HG02610 (cell line): ENCODE data around the gene GOLGA8B.
"Not testable (repeated sequence)": the region's sequence is repeated elsewhere in the genome, so short reads cannot be mapped to it uniquely, and the experiment has no call there.

Experiments used
- ATAC-seq: cut with Tn5 transposase; IDR thresholded peaks from one replicate; pipeline ENCODE4 v1.9.1; 2021; ENCODE audit warnings: mild to moderate bottlenecking, moderate library complexity; ENCODE audit not compliant: unreplicated experiment

Gene GOLGA8B

GRCh38 chr15:34598799-34599585 lies 15.5 kb upstream of the GOLGA8B start:
- ATAC-seq = no peak

GRCh38 chr15:34597316-34597715 lies 13.9 kb upstream of the GOLGA8B start:
- ATAC-seq = no peak

DNA sequence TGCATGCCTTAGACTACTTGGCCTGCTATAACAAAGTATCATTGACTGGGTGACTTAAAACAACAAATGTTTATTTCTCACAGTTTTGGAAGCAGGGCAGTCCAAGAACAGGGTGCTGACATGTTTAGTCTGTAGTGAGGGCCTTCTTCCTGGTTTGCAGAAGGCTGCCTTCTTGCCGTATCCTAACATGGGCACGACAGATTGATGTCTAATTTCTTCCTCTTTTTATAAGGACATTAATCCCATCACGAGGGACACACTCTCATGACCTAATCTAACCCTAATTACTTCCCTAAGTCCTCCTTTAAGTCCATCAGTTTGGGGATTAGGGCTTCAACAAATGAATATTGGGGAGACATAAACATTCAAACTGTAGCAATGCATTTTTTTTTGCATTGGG lies 10.9 kb upstream of the GOLGA8B start:
- ATAC-seq = no peak

DNA sequence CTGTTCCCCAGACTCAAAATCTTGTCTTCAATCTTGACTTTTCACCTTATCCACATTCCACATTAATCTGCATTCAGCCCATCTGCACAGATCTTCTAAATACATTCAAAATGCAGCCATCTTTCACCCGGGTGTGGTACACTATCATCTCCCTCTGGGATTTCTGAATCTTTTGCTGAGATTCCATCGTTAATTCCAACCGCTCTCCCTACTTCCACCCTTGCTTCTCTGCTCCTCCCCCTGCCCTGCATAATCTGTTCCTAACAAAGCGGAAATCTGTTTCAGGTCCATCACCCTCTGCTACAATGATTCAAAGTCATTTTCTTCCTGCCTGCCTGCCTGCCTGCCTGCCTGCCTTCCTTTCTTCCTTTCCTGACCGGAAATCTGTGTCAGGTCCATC lies 7.9 kb upstream of the GOLGA8B start:
- ATAC-seq = no peak

DNA sequence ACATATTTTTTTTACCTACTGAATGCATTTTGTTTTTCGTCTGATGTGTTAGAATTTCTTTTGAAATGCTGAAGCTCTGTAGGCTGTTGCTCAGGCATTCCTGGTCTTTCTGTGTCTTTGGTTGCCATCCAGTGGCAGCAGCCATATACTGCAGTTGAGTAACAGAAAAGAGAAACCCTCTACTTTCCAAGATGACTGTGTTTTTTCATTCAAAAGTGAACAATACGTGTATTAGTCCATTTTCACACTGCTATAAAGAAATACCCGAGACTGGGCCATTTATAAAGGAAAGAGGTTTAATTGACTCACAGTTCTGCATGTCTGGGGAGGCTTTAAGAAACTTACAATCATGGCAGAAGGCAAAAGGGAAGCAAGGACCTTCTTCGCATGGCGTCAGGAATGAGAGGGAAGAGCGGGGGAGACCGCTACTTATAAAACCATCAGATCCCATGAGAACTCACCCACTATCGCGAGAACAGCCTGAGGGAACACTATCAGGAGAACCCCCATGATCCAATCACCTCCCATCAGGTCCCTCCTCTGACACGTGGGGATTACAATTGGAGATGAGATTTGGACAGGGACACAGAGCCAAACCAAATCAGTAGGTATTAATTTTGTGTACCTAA lies 4.7 kb upstream of the GOLGA8B start:
- peak; percentile 49 for ATAC-seq

- ATAC-seq = not testable (repeated sequence)
These were observed 2.5 kb upstream of the GOLGA8B start for GRCh38 chr15:34585966-34586365.

- no peak for ATAC-seq
These were observed 1.5 kb upstream of the GOLGA8B start for GRCh38 chr15:34584996-34585395.

- ATAC-seq = no peak
These were observed 848 bp upstream of the GOLGA8B start for GRCh38 chr15:34584330-34584668.

- peak; percentile 62 for ATAC-seq
These were observed 735 bp downstream of the GOLGA8B start for GRCh38 chr15:34582461-34583371.

- not testable (repeated sequence) for ATAC-seq
These were observed 1.6 kb downstream of the GOLGA8B start for GRCh38 chr15:34581687-34582460.

DNA sequence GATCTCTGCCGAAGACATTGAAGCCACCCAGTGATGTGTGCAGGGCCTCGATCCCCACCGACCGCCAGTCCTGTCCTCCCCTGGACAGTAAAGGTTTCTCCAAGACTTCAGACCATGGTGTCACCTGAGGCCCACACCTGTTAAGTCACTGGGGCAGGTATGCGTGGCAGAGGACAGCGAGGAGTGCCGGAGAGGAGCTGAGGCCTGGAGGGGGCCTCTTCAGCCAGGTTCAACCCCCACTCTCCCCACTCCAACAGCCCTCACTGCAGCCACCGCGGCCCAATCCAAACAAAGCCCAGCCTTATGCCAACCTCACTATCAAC lies 2.4 kb downstream of the GOLGA8B start:
- no peak for ATAC-seq

- ATAC-seq = not testable (repeated sequence)
These were observed 3.0 kb downstream of the GOLGA8B start for GRCh38 chr15:34580251-34581042.

GRCh38 chr15:34578283-34578674 lies 5.2 kb downstream of the GOLGA8B start:
- ATAC-seq = no peak

GRCh38 chr15:34577658-34578282 lies 5.7 kb downstream of the GOLGA8B start:
- not testable (repeated sequence) for ATAC-seq

DNA sequence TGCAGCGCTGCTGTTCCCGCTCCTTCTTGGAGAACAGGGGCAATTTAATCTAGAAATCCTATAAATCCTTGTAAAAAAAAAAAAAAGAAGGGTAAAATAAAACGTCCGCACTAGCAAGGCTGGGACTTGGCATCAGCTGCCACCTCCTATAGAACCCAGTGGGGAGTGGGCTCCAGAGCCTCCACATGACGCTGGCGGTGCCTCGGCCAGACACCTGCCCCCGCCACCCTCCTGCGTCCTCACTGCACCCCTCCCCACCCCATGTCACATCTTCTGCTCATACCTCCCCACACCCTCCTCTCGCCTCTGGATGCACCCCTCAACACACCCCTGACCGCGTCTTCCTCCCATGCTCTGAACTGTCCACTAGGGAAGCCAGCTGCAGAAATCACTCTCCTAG lies 8.4 kb downstream of the GOLGA8B start:
- ATAC-seq = not testable (repeated sequence)

GRCh38 chr15:34572921-34573320 lies 10.5 kb downstream of the GOLGA8B start:
- not testable (repeated sequence) for ATAC-seq

- not testable (repeated sequence) for ATAC-seq
These were observed 11.3 kb downstream of the GOLGA8B start for GRCh38 chr15:34572019-34572641.

DNA sequence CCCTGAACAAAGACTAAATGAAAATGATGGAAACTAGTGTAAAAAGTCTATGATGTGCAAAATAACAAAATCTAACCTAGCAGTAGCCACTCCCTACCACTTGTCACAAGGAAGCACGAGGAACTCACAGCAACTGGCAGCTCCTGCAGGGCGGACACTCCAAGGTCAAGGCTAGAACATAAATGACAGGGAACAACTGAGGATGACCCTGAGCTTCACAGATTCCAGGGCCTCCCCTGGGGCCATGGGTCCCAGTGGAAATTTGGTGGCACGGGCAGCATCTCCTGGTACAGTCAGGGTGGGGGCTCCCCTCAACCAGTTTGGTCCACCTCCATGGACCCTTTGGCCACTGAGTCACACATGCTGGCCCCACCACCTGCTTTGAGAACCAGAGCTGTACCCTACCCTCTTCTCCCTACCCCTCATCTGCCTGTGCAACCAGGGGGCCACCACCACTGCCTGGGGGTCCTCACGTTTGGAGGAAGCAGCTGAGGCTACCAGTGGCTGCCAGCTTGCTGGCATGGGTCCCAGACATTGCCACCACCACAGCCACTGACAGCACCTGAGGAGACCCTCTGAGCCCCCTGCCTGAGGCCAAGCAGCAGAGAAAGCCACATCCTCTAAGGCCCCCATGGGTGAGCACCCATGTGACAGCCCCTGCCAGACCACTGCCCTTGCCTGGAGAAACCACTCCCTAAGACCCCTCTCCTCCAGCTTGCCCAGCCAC lies 13.6 kb downstream of the GOLGA8B start:
- ATAC-seq = not testable (repeated sequence)
